ENCODE data around the gene GAS2.

DNA sequence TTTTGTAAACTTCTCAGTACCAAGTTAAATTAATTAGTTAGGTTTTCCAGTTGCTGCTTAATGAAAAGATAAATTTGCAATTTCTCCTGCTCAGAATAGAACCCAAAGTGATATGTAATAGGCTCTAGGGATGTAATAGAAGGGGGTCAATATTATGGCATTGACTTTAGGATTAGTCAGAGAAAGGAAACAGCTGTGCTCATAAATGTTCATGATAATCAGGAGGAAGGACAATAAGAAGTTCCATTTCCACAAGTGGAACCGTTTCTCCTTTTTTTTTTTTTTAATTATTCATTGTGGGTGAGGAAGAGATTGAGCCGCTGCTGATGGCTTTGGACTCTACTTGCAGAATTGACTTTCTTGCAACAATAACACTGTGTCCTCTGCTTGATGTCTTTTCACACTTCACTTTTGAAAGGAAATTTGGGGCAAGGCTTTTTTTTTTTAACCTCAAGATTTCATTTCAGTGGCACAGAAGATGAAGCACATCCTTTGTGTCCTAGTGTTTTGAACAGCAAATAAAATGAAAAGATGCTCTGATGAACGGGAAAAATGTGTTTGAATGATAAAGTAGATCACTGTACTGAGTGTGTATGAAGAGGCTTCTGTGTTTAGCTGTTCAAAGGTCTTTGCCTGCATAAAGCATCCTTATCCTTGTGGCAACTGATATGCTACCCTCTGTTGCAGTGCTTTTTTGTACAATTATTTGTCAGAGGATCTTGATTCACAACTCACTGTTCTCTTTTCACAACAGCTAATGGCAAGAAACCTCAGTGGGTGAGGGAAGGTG lies 62.4 kb downstream of the GAS2 start:
- TF ChIP-seq POLR2A (IDR thresholded peaks at IDR 0.05), result no peak
- TF ChIP-seq, protein P1, sequence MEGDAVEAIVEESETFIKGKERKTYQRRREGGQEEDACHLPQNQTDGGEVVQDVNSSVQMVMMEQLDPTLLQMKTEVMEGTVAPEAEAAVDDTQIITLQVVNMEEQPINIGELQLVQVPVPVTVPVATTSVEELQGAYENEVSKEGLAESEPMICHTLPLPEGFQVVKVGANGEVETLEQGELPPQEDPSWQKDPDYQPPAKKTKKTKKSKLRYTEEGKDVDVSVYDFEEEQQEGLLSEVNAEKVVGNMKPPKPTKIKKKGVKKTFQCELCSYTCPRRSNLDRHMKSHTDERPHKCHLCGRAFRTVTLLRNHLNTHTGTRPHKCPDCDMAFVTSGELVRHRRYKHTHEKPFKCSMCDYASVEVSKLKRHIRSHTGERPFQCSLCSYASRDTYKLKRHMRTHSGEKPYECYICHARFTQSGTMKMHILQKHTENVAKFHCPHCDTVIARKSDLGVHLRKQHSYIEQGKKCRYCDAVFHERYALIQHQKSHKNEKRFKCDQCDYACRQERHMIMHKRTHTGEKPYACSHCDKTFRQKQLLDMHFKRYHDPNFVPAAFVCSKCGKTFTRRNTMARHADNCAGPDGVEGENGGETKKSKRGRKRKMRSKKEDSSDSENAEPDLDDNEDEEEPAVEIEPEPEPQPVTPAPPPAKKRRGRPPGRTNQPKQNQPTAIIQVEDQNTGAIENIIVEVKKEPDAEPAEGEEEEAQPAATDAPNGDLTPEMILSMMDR (IDR thresholded peaks at IDR 0.05), result no peak
- TF ChIP-seq POLR2AphosphoS5 (IDR thresholded peaks at IDR 0.05), result no peak
- TF ChIP-seq EP300 (IDR thresholded peaks at IDR 0.05), result no peak
